ENCODE data around the gene NEK4.
"Not testable (repeated sequence)": the region's sequence is repeated elsewhere in the genome, so short reads cannot be mapped to it uniquely, and the experiment has no call there.

NEK4 gene

DNA sequence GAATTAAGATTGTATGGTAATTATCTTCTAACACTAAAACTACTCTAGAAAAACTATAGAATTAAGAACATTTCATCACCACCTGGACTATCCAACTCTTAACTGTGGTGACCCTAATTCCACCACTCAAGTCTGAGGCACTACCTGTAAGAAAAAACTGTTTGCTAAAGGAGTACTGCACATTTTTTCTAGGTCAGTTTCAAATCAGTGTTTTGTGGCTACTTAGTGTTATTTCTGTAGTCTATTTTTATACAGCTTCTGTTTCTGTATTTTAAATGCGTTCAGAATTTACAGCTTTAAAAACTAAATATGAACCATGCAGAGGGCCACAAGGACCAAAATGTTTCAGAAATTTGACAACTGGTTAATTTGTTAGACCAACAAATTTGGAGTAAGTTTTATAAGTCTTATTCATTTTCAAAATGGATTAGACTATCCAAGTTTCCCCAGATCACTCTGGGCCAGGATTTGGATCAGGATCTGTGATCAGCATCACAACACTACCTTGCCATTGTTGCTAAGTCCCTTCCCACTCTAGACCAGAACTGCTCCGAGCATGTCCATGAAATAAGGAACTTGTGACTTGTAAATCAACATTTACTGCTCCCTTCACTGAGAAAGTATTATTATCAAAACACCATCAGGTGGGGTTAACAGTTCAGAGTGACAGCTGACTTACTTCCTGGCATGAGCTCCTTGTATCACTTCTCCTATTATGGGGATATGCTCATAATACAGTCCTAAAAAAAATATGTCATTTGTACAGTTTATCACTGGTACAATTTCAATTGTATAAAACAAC, 73.7 kb downstream of the NEK4 start:
- DNase-seq (ENCODE audit: low spot score) = no peak

DNA sequence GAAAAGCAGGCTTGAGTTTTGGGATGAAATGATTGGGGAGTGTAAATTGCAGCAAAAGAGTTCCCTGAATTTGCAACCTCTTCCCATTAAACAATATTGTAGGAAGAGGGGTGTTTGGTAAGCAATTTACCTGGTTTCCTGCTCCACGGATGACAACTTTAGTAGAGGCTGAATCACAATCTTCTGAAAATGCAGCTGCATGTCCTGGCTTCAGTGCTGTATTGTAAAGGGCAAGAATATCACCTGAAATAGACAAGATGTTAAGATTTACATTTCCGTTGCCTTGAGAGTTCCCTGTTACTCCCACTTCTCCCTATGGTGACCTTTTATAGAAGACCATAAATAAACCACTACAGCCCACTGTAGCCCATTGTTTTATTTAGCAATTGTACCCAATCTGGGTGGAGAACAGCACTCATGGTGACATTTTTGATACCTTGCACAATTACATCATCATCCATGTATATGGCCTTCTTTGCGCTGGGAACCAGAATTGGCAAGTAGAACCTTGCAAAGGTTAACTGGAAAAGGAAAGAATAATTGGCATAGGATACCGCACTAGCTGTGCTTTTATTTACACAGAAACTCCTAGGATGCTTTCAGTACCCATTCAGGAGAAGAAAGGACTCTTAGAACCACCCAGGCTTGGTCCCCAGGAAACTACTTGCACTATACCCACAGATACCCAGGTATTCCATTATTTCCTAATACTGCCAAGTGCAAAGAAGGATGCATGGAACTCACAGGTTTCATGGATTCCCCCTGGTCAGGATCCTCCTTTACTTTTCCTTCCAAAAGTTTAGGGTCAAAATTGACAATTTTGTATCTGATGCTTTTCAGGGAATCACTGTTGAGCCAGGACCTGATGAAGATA, 74.7 kb downstream of the NEK4 start:
- DNase-seq (ENCODE audit: low spot score) = no peak

DNA sequence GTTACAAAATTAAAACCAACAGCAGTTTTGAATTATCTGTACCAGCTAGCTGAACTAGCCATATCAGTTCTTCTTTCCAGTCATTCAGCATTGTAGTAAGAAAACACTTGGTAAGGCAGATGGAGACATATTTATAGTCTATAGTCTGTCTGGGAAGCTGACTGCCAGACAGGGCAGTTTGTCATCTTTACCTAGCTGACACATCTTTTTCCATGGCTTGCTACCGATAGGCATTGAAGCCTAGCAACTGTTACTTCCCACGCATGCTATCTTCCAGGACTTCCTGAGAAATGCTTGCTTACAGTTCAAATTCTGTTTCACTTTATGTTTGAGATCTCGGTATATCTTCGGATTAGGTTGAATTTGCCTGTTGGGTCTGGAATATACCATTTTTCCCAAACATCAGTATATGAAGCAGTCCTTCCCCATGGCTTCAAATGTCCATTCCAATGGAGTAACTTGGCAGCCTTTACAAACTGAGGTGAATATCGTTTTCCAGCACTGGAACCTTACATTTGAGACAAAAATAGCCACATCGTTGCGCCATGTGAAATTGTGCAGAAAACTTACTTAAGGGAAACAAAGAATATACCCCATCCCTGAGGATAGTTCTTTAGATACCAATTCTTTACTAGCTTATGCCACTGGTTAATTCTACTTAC, 76.1 kb downstream of the NEK4 start:
- no peak for DNase-seq (ENCODE audit: low spot score)

DNA sequence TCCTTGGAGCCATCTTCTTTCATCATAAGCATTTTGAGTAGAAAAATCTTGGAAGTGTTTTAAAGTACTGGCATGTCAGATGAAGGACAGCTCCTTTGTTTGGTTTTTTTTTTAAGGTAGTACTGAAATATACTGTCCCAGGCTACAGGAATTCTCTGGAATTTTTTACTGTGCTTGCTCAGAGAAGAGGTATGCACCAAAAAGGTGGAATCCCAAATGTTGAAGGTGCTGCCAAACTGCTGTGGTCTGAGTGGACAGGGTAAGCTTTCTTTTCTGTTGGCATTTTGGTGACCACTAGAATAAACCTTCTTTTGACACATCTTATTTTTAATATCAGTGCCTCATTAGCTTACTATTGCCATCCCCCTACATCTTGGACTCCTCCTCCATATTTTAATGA, 77.7 kb downstream of the NEK4 start:
- no peak for DNase-seq (ENCODE audit: low spot score)

DNA sequence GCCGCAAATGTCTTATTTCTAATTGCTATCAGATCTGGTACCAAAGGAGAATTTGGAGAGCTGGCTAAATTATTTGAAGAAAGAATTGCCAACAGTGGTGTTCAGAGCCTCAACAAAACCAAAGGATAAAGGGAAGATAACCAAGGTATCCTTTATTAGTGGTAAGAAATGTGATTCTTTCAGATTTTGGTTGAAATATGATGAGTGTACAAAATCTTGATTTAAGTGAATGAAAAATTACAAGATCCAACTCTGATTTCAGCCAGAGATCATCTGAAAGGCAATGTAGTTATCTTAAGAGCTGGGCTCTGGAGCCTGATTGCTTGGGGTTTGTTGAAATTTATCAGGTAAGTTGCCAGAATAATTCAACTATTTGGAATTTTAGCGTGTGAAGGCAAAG, 80.2 kb downstream of the NEK4 start:
- no peak for DNase-seq (ENCODE audit: low spot score)

DNA sequence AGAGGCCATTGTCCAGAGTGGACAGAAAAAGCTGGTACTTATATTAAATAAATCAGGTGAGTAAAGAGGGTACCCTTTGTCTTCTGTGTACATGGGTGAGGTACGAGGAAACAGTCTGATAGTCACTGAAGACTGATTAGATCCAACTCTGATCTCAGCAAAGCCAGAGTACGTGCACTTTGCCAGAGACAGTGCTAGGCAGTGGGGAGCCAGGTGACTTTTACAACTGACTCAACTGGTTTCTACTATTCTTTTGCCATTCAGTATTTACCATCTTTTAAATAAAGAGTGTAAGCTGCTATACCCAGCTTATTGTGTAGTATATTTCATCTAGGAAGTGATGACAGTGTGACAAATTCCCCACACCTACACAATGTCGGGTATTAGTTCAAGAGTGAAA, 81.6 kb downstream of the NEK4 start:
- DNase-seq (ENCODE audit: low spot score) = no peak

DNA sequence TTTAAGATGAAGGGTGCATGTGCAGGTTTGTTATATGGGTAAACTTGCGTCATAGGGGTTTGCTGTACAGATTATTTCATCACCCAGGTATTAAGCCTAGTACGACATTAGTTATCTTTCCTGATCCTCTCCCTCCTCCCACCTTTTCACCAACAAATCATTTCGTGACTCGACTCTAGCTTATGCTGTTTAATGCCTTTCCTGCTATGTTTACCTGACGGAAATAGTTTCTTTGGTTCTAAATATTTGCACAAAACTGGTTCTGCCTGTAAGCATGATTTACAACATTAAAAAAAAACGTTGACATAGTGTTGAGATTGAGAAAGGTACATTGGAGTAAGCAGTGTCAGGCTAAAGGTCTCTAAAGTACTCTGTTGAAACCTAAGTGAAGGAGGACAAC, 82.5 kb downstream of the NEK4 start:
- no peak for DNase-seq (ENCODE audit: low spot score)

DNA sequence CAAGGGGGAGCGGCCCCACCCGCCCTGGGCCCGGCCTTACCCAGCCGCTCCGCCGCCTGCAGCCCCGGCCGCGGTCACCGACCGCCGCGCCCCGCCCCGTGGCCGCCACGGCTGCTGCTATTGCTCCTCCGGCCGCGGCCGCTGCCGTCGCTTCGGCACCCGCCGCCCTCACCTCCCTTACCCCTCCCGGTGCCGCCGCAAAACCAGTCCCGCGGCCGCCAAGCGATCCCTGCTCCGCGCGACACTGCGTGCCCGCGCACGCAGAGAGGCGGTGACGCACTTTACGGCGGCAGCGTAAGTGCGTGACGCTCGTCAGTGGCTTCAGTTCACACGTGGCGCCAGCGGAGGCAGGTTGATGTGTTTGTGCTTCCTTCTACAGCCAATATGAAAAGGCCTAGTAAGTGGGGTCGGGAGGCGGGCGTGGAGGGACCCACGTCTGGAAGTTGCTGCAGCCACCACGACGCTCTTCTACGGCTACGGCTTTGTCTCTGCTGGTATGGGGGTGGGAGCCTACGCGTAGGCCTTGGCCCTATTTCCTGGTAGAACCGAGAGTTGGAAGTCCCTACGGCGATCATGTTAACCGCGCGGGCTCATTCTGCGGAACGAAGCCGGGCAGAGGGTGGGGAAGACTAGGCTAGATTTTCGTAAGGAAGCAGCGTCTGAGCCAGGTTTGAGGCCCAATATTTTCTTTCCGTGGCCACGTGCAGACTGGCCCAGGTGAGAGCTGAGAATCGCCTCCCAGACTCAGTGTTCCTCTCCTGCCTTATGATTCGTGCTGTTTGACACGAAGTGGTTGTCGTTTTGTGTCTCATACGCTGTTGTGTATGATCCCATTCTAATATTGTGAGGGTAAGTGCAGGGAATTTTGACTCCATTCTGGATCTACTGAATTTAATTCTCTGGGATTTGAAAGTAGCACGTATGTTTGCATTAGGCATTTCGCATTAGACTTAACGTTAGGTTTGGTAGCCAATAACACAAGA, 84.7 kb downstream of the NEK4 start, which contains the start of the genes GNL3 and PBRM1:
GNL3 (plus strand) TSS at position 324 of the 983 bp plus-strand sequence; CDS start at position 385, 61 bp downstream.
PBRM1 (minus strand) TSS at position 205 of the 983 bp plus-strand sequence.
- peak; percentile 93 for DNase-seq (ENCODE audit: low spot score)

DNA sequence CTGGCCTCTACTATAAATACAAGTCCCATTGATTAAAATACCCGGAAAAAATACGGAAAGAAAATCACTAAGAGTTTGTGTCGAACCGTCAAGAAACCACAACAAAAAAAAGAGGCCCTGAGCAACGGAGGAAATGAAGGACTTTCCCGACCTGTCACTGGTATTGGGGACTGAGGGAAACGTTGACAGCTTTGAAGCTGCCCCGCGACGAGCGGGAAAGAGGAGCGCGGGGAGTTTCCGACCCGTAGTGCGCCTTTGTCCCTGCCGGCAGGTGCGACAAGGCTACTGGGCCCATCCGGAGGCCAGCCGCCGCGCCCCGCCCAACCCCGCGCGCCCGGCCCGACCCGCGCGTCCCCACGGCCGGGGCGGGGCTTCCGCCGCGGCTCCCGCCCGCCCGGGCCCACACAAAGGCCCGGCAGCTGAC, 85.4 kb downstream of the NEK4 start:
- peak; percentile 81 for DNase-seq (ENCODE audit: low spot score)

DNA sequence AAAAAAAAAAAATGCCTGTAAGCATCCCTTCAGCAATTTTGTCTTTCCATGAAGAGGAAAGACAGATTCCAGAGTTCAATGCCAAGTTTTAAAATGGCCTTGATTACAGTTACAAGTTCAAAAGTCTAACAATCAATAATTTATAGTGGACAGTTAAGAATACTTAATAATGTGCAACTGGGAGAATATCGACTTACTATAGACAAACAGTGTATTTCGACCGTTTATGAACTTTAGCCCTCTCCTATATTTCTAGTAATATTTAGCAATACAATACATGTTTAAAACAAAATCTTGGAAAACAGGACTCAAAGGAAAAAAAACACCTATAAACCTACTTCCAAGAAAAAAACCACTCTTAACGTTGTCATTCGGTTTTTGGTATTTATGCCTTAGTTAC, 86.6 kb downstream of the NEK4 start:
- no peak for DNase-seq (ENCODE audit: low spot score)

DNA sequence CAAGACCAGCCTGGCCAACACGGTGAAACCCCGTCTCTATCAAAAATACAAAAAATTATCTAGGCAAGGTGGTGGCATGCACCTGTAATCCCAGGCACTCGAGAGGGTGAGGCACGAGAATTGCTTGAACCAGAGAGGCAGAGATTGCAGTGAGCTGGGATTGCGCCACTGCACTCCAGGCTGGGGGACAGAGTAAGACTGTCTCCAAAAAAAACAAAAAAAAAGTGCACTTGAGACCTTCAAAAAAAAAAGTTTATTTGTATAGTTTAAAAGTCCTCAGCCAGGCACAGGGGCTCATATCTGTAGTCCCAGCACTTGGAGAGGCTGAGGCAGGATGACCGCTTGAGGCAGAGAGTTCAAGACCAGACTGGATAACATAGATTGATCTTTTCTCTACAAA, 87.1 kb downstream of the NEK4 start:
- DNase-seq (ENCODE audit: low spot score) = no peak

DNA sequence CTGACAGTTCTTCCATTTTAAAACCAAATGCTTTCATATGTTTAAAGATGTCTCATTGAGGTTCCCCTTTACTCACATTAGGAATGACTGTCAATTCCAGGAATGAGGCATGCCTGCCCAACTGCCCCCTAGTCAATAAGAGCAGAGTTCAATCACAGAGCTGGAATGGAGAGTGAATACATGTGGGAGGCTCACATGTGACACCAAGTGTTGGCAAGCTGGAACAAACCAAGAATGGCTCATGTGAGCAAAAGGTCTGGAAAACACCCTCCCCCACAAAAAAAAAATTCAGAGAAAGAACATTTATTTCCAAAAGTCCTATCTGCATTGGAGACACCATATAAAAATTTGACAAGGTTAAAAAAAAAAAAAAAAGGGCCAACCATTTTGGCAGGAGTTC, 88.7 kb downstream of the NEK4 start:
- peak; percentile 44 for DNase-seq (ENCODE audit: low spot score)

DNA sequence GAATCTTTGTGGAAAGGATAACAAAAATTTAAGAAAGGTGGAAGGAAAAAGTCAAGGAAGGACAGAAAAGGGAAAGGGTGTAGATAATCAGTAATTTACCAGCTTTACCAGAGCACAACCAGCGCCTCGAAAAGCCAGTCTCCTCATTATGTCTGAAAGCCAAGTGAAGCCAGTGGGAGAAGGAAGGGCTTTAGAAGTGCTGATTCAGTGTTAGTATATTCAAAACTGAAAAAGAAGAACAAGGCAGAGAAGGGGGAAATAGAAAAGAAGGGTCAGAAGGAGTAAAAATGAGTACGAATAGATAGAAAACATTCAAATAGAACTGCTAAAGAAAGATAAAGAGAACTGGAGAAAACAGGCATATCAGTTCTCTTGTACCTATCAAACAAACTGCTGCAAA, 89.1 kb downstream of the NEK4 start:
- DNase-seq (ENCODE audit: low spot score) = no peak

DNA sequence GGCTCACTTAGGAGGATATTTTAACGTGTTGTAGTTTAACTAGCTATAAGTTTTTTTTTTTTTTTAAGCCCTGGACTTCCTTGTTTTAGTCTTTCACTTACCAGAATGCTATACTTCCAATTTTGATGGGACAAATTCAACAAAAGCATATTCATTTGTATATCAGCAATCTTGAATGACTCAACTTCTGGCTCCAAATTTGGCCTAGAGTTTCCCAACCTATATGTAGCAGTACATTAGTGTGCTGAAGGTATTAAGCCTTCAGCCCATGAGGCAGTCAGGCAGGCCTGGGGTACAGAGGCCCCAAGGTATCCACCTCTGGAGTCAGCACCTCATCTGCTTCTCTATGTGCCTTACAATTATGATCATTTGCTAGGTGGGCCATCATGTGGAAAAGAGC, 90.9 kb downstream of the NEK4 start:
- DNase-seq (ENCODE audit: low spot score) = no peak

DNA sequence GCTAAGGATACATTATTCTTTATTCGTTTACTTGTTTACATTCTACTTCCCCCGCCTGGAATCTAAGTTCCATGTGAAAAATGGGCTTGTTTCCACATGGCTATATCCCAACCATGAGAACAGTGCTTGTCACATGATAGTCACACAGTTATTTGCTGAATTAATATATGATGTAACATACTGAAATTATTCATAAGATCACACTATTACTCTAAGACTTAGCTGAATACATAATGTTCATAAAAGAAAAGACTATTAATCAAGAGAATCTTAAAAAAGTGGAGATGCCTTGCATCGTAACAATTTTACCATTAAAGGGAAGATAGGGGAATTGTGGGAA, 91.6 kb downstream of the NEK4 start:
- DNase-seq (ENCODE audit: low spot score) = no peak

DNA sequence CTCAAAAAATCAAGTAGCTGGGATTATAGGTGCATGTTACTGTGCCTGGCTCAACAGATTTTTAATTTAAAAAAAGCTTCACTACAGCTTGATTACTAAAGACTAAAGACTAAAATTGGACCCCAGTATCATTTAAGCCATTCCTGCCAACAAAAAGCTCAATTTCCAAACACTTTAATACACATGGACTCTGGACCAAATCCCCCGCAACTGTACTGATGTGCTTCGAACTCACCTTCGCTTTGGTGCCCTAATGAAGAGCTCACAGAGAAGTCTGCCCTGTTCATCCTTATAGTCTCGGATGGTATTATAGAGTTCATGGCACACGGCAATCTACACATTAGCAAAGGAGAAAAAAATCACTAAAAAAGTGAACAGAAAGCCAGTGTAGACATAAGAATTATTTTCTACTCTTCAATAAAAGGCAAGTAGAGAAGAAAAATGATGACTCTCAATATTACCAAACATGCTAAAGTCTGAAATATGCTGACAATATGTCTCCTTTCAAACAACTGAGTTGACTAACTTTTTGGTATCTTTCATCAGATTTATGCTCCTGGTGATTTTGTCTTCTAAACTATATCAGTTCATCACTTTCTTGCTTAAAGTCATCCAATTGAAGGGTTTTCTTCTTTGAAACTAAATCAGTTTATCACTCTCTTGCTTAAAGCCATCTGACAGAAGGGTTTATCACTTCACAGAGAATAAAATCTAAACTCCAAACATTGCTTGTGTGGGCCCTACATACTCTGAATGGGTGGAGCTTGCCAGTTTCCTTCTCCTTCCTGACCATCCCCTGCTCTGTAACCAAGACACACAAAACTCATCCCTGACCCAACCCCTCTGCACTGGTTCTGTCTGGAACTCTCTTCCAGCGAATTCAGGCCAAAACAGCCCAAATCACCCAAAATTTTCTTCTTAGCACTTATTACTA, 92.2 kb downstream of the NEK4 start:
- DNase-seq (ENCODE audit: low spot score) = no peak

DNA sequence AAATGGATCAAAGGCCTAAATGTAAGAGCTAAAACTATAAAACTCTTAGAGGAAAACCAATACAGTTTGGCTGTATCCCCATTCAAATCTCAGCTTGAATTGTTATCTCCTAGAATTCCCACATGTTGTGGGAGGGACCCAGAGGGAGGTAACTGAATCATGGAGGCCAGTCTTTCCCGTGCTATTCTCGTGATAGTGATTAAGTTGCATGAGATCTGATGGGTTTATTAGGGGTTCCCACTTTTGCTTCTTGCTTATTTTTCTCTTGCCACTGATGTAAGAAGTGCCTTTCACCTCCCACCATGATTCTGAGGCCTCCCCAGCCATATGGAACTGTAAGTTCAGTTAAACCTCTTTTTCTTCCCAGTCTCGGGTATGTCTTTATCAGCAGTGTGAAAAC, 94.5 kb downstream of the NEK4 start:
- DNase-seq (ENCODE audit: low spot score) = not testable (repeated sequence)

DNA sequence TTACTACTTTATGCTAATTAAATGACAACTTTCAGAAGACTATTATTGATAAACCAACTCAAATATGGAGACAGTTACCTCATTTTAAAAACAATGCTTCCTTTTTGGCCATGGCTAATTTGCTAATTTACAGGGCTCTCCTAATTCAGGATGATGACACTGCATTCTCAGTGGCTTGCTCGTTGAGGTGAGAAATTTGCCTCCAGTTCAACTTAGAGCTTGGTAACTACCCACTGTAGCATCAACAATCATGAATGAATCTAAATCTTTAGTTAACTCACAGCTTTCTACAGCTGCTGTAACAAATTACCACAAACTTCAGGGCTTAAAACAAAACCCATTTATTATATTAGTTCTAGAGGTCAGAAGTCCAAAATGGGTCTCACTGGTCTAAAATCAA, 99.1 kb downstream of the NEK4 start:
- DNase-seq (ENCODE audit: low spot score) = no peak

DNA sequence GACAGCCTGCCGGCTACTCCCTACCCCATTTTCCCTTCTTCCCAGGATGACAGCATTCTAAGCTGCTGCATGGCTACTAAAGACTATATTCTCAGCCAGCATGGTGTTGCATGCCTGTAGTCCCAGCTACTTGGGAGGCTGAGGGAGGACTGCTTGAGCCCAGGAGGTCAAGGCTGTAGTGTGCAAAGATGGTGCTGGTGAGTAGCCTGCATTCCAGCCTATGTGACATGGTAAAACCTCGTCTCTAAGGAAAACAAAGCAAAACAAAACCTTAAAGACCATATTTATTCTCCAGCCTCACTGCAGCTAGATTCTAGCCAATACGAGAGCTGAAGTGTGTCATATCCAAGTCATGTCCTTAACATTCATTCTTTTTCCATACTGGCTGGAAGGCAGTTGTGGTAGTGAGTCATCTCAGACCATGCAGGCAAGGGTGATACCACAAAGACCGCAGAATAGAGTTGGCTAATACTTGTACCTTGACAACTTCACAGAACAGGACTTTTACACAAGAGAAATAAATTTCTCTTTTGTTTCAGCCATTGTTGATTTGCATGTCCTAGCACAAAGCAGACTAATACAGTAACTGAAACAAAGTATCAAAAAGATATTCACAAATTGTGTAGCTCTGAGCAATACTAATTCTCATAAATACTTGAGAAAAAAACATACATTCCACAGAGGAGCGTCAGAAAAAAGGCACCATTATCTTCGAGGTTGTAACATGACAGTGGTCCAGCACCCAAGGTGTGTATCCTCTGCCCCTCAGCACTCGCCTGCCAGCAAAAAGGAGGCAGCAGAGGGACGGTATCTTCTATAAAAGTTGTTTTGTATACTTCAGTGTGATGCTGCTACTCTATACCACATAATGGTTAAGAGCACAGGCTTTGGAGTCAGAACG, 99.9 kb downstream of the NEK4 start:
- DNase-seq (ENCODE audit: low spot score) = no peak
